Transverse colon (tissue), 4 donors: ENCODE data around the gene MAGEE1. TPM values are rescaled to one million over a fixed set of nuclear protein-coding genes. Genes with fewer than 3 reads are reported as not detected.

Source experiments
- DNase-seq: peaks from one replicate; pipeline ENCODE4 v3.0.0-alpha.2; 2019
- H3K27ac ChIP-seq, 4 donors: fragments of 200-600 bp; sonication (generic); 2 replicates each; pipeline ENCODE4 v1.5.1; 2016 to 2018; ENCODE audit warnings: inconsistent platforms in 4 of 4
- H3K27me3 ChIP-seq: fragments of 200-600 bp; sonication (generic); 2 replicates; pipeline ENCODE4 v1.5.1; 2017; ENCODE audit warnings: inconsistent platforms
- H3K36me3 ChIP-seq, 4 donors: fragments of 200-600 bp; sonication (generic); 2 replicates each; pipeline ENCODE4 v1.5.1; 2017 to 2019; ENCODE audit warnings: inconsistent platforms in 4 of 4
- H3K4me1 ChIP-seq, 4 donors: fragments of 200-600 bp; sonication (generic); 2 replicates each; pipeline ENCODE4 v1.5.1; 2017 to 2020; ENCODE audit warnings: inconsistent platforms in 4 of 4
- H3K4me3 ChIP-seq, 4 donors: fragments of 200-600 bp; sonication (generic); 1 replicate in 1 of 4; 2 replicates in 3 of 4; pipeline versions ENCODE4 v1.5.1 to v1.6.1; 2017 to 2019; ENCODE audit warnings: inconsistent platforms in 4 of 4
- H3K9me3 ChIP-seq, 2 donors: fragments of 200-600 bp; sonication (generic); 2 replicates each; pipeline ENCODE4 v1.5.1; 2017 to 2019; ENCODE audit warnings: inconsistent platforms in 2 of 2
- CTCF ChIP-seq, 5 experiments: fragments of 200-600 bp in 3 of 5; fragments of 450-650 bp in 2 of 5; sonication (generic) in 3 of 5; IDR thresholded peaks; 1 replicate in 2 of 5; 2 replicates in 3 of 5; pipeline ENCODE4 v1.5.1; 2016 to 2017; ENCODE audit warnings: antibody characterized with exemption in 5 of 5, inconsistent platforms in 3 of 5, mild to moderate bottlenecking in 2 of 5, moderate library complexity in 1 of 5
- EP300 ChIP-seq: sonication (generic); formaldehyde crosslinking; IDR thresholded peaks from one replicate; pipeline ENCODE4 v1.6.1; 2017; ENCODE audit warnings: antibody characterized with exemption, low read depth
- POLR2A ChIP-seq: fragments of 450-650 bp; IDR thresholded peaks from one replicate; pipeline ENCODE4 v1.6.1; 2016; ENCODE audit warnings: antibody characterized with exemption, mild to moderate bottlenecking, moderate library complexity
- POLR2AphosphoS5 ChIP-seq, 3 donors: sonication (generic); formaldehyde crosslinking; IDR thresholded peaks; one replicate each; pipeline ENCODE4 v1.6.1; 2016; ENCODE audit warnings: antibody characterized with exemption in 3 of 3
- whole genome bisulfite sequencing, 2 donors: methylation state at CpG; one replicate each; pipeline ENCODE4 v1.1.5; 2018; ENCODE audit warnings: low coverage in 1 of 2; 5-methylcytosine and 5-hydroxymethylcytosine counted together
- in situ Hi-C, 4 donors: fragments of 200-750 bp; cut with MboI; loops; one replicate each; pipeline versions ENCODE4 v1.15.0 to v1.15.1; 2017; ENCODE audit warnings: low sequenced_read_pairs in 3 of 4, low pct_ligation_motif_present in 1 of 4, low pct_unique_long_range_greater_than_20kb in 1 of 4
- intact Hi-C: fragments of 100-400 bp; cut with DNase I; formaldehyde crosslinking; loops from one replicate; pipeline ENCODE4 v1.15.1; 2023; ENCODE audit warnings: low total_unique reads
- total RNA-seq, 4 donors: library from RNA; depleted of rRNA; stranded (reverse); fragments of >200 nt; gene quantifications; one replicate each; pipeline ENCODE4 v1.1.0, GENCODE V29; 2016

The MAGEE1 gene
- total RNA-seq, 4 donors from 2014 or later: 0.27 to 3.0 (median 1.1) TPM

- 69% methylated on average over 2 of the region's 2 CpGs; no CpG with 5 or more reads in 1 of the 2 donors for WGBS, 2 donors
Measured at GRCh38 chrX:76453737-76454406, 26.4 kb downstream of the MAGEE1 start.

GRCh38 chrX:76454456-76454927 is 27.0 kb downstream of the MAGEE1 start:
- in situ Hi-C loops: loop anchor here in 2 of 4 donors (10.0 to 25.0 kb wide), 2 partner anchors 167 to 170 kb away; no protein-coding TSS in a partner anchor
- intact Hi-C loops: no loop called here
- no peak for TF ChIP-seq EP300
- peak; percentile 28 to 45 (median 33) for TF ChIP-seq CTCF (IDR thresholded peaks at IDR 0.05)
- H3K27ac ChIP-seq: no peak overlapping the region
- no peaks in the 10 kb centered on the region for H3K4me1 ChIP-seq
- no peaks in the 10 kb centered on the region for H3K27me3 ChIP-seq
- no peaks in the 10 kb centered on the region for H3K9me3 ChIP-seq
- no peak for DNase-seq
- WGBS, 2 donors: 15% methylated on average over 3 of the region's 3 CpGs; no CpG with 5 or more reads in 1 of the 2 donors
- H3K36me3 ChIP-seq: no peaks in the 10 kb centered on the region
- no peak overlapping the region for H3K4me3 ChIP-seq

More at GRCh38 chrX:76453737-76454406, 26.4 kb downstream of the MAGEE1 start:
- Histone ChIP-seq H3K9me3 (no peaks in the 10 kb centered on the region), H3K27ac (no peak overlapping the region), H3K4me1 (no peaks in the 10 kb centered on the region), H3K4me3 (no peak overlapping the region), H3K27me3 (no peaks in the 10 kb centered on the region), H3K36me3 (no peaks in the 10 kb centered on the region)
- in situ Hi-C loops: loop anchor here in 2 of 4 donors (10.0 to 25.0 kb wide), 2 partner anchors 167 to 169 kb away; no protein-coding TSS in a partner anchor
- intact Hi-C loops: no loop called here
- TF ChIP-seq POLR2A (no peak), POLR2AphosphoS5 (IDR thresholded peaks at IDR 0.05) (no peak), EP300 (no peak), CTCF (IDR thresholded peaks at IDR 0.05) (no peak)
- DNase-seq: no peak

- H3K27me3 ChIP-seq: no peaks in the 10 kb centered on the region
- DNase-seq: no peak
- in situ Hi-C loops: no loop called here
- H3K36me3 ChIP-seq: no peaks in the 10 kb centered on the region
- no peak overlapping the region for H3K4me3 ChIP-seq
- no peaks in the 10 kb centered on the region for H3K9me3 ChIP-seq
- no peak overlapping the region for H3K27ac ChIP-seq
- 50 to 75% methylated on average over 1 to 2 of the region's 2 CpGs for WGBS, 2 donors
- no peak for TF ChIP-seq POLR2AphosphoS5 (IDR thresholded peaks at IDR 0.05)
- TF ChIP-seq POLR2A: no peak
- TF ChIP-seq CTCF (IDR thresholded peaks at IDR 0.05): no peak
- no peak for TF ChIP-seq EP300
- intact Hi-C loops: no loop called here
- no peaks in the 10 kb centered on the region for H3K4me1 ChIP-seq
Measured at GRCh38 chrX:76477353-76477752, 49.8 kb downstream of the MAGEE1 start.
